HL-60 (cell line): Measurements from ENCODE around the gene PTBP3.

ENCODE experiments used
- DNase-seq, 2 experiments: peaks; one replicate each; pipeline ENCODE4 v3.0.0-alpha.2; 2010 to 2020; ENCODE audit warnings: low read depth in 1 of 2, low spot score in 1 of 2
- H3K27ac ChIP-seq: fragments of 250-450 bp; sonication (Bioruptor Pico); replicated peaks from 2 replicates; pipeline ENCODE4 v1.5.1; 2020; ENCODE audit warnings: mild to moderate bottlenecking, moderate library complexity
- H3K27me3 ChIP-seq: fragments of 250-450 bp; sonication (Bioruptor Pico); 2 replicates; pipeline ENCODE4 v1.5.1; 2021; ENCODE audit warnings: mild to moderate bottlenecking, moderate library complexity; ENCODE audit not compliant: insufficient read depth, poor library complexity, severe bottlenecking
- H3K4me3 ChIP-seq: replicated peaks from 2 replicates; pipeline ENCODE4 v1.5.1; 2011; ENCODE audit warnings: mild to moderate bottlenecking, control low read depth, low read length; ENCODE audit not compliant: insufficient read depth
- GABPA ChIP-seq: IDR thresholded peaks from 2 replicates; pipeline ENCODE4 v1.6.1; 2012; ENCODE audit warnings: low read depth
- POLR2AphosphoS5 ChIP-seq: IDR thresholded peaks from 2 replicates; pipeline ENCODE4 v1.6.1; 2012; ENCODE audit warnings: low read depth
- SPI1 ChIP-seq: IDR thresholded peaks from 2 replicates; pipeline ENCODE4 v1.6.1; 2012; ENCODE audit warnings: low read depth, mild to moderate bottlenecking, borderline replicate concordance
- TF ChIP-seq, protein P1 (sequence below): IDR thresholded peaks from 2 replicates; pipeline ENCODE4 v1.6.1; 2012; ENCODE audit warnings: low read depth; ENCODE audit not compliant: insufficient replicate concordance
- TF ChIP-seq, protein P2 (sequence below): IDR thresholded peaks from one replicate; pipeline ENCODE4 v1.5.1; 2011; ENCODE audit warnings: low read length, control low read depth, inconsistent platforms; ENCODE audit not compliant: insufficient read depth

The PTBP3 gene

DNA sequence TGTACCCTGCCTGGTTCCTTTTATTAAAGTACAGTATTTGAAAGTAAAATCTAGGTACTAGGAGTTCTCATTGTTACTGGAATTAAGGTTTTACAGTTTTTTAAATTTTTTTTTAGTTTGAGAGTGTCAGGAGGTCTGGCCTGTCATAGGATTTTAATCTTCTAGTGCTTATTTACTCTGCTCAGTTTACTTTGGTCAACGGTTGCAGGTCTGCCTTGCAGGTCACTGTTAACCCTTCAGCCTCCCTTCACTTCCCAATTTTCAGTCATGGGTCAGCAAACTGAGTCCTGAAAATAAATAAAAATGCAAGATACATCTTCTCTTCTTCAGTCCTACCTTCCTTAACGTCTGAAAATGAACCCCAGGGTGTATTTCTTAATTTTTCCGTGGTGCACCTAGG is 18.8 kb upstream of the PTBP3 start:
- Histone ChIP-seq H3K27me3 (no peaks in the 10 kb centered on the region), H3K27ac (no peak overlapping the region), H3K4me3 (no peak overlapping the region)
- TF ChIP-seq POLR2AphosphoS5 = no peak
- TF ChIP-seq SPI1 = no peak
- TF ChIP-seq, protein P1, sequence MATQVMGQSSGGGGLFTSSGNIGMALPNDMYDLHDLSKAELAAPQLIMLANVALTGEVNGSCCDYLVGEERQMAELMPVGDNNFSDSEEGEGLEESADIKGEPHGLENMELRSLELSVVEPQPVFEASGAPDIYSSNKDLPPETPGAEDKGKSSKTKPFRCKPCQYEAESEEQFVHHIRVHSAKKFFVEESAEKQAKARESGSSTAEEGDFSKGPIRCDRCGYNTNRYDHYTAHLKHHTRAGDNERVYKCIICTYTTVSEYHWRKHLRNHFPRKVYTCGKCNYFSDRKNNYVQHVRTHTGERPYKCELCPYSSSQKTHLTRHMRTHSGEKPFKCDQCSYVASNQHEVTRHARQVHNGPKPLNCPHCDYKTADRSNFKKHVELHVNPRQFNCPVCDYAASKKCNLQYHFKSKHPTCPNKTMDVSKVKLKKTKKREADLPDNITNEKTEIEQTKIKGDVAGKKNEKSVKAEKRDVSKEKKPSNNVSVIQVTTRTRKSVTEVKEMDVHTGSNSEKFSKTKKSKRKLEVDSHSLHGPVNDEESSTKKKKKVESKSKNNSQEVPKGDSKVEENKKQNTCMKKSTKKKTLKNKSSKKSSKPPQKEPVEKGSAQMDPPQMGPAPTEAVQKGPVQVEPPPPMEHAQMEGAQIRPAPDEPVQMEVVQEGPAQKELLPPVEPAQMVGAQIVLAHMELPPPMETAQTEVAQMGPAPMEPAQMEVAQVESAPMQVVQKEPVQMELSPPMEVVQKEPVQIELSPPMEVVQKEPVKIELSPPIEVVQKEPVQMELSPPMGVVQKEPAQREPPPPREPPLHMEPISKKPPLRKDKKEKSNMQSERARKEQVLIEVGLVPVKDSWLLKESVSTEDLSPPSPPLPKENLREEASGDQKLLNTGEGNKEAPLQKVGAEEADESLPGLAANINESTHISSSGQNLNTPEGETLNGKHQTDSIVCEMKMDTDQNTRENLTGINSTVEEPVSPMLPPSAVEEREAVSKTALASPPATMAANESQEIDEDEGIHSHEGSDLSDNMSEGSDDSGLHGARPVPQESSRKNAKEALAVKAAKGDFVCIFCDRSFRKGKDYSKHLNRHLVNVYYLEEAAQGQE = no peak
- TF ChIP-seq GABPA = no peak
- TF ChIP-seq, protein P2, sequence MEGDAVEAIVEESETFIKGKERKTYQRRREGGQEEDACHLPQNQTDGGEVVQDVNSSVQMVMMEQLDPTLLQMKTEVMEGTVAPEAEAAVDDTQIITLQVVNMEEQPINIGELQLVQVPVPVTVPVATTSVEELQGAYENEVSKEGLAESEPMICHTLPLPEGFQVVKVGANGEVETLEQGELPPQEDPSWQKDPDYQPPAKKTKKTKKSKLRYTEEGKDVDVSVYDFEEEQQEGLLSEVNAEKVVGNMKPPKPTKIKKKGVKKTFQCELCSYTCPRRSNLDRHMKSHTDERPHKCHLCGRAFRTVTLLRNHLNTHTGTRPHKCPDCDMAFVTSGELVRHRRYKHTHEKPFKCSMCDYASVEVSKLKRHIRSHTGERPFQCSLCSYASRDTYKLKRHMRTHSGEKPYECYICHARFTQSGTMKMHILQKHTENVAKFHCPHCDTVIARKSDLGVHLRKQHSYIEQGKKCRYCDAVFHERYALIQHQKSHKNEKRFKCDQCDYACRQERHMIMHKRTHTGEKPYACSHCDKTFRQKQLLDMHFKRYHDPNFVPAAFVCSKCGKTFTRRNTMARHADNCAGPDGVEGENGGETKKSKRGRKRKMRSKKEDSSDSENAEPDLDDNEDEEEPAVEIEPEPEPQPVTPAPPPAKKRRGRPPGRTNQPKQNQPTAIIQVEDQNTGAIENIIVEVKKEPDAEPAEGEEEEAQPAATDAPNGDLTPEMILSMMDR = no peak
- DNase-seq = no peak

DNA sequence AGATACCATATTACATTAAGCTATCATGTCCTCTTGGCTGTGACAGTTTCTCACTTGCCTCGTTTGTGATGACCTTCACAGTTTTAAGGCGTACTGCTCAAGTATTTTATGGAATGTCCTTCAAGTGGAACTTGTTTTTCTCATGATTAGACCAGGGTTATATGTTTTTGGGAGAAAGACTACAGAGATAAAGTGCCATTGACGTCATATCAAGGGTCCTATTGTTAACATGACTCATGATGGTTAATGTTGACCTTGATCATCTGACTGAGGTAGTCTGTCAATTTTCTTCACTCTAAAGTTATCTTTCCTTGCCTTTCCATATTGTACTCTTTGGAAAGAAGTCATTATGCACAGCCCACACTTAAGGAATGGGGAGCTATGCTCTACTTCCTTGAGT is 17.8 kb upstream of the PTBP3 start:
- Histone ChIP-seq H3K27me3 (no peaks in the 10 kb centered on the region), H3K27ac (no peak overlapping the region), H3K4me3 (no peak overlapping the region)
- DNase-seq = no peak
- TF ChIP-seq SPI1 (no peak), GABPA (no peak), POLR2AphosphoS5 (no peak)
- TF ChIP-seq, protein P1 = no peak

DNA sequence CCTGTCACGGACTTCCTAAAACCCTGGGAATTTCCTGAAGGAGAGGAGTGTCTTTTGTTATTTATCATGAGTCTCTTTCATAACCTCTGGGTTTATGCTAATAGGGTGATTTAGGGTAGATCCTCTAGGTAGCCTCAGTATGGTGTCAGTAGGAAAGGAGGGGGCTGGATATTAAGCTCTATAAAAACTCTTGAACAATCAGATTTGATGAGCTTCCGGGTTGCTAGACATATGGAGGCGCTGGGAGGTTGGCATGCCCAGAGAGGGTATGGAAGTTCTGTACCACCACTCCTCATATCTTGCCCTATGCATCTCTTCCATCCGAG is 15.6 kb upstream of the PTBP3 start:
- DNase-seq = no peak
- no peak overlapping the region for H3K4me3 ChIP-seq
- H3K27ac ChIP-seq = no peak overlapping the region
- TF ChIP-seq, protein P1 = no peak
- TF ChIP-seq, protein P2 = no peak
- TF ChIP-seq GABPA (no peak), POLR2AphosphoS5 (no peak), SPI1 (no peak)
- H3K27me3 ChIP-seq = no peaks in the 10 kb centered on the region
